Measurements from ENCODE around the gene TOM1L2.

TOM1L2 gene

GRCh38 chr17:17902376-17902775, 69.8 kb downstream of the TOM1L2 start:
- DNase-seq (ENCODE audit: low read depth in 1 of 2, low spot score in 1 of 2) = no peak

GRCh38 chr17:17900615-17901520, 71.3 kb downstream of the TOM1L2 start:
- DNase-seq (ENCODE audit: low read depth in 1 of 2, low spot score in 1 of 2) = no peak

- DNase-seq (ENCODE audit: low read depth in 1 of 2, low spot score in 1 of 2) = no peak
These were observed 72.7 kb downstream of the TOM1L2 start for GRCh38 chr17:17899486-17899885.

- no peak for DNase-seq (ENCODE audit: low read depth in 1 of 2, low spot score in 1 of 2)
These were observed 73.5 kb downstream of the TOM1L2 start for GRCh38 chr17:17898673-17899072.

- no peak for DNase-seq (ENCODE audit: low read depth in 1 of 2, low spot score in 1 of 2)
These were observed 74.8 kb downstream of the TOM1L2 start for GRCh38 chr17:17897442-17897841.

- no peak for DNase-seq (ENCODE audit: low read depth in 1 of 2, low spot score in 1 of 2)
These were observed 75.5 kb downstream of the TOM1L2 start for GRCh38 chr17:17896746-17897145.

GRCh38 chr17:17893801-17894644, 78.2 kb downstream of the TOM1L2 start:
- no peak for DNase-seq (ENCODE audit: low read depth in 1 of 2, low spot score in 1 of 2)

GRCh38 chr17:17892731-17893130, 79.5 kb downstream of the TOM1L2 start:
- no peak for DNase-seq (ENCODE audit: low read depth in 1 of 2, low spot score in 1 of 2)

- DNase-seq (ENCODE audit: low read depth in 1 of 2, low spot score in 1 of 2) = no peak
These were observed 80.2 kb downstream of the TOM1L2 start for GRCh38 chr17:17892009-17892408.

- peak in 1 of 2 donors; percentile 12 for DNase-seq (ENCODE audit: low read depth in 1 of 2, low spot score in 1 of 2)
These were observed 81.1 kb downstream of the TOM1L2 start for GRCh38 chr17:17890773-17891759.

GRCh38 chr17:17889922-17890321, 82.3 kb downstream of the TOM1L2 start:
- no peak for DNase-seq (ENCODE audit: low read depth in 1 of 2, low spot score in 1 of 2)

- DNase-seq (ENCODE audit: low read depth in 1 of 2, low spot score in 1 of 2) = no peak
These were observed 83.4 kb downstream of the TOM1L2 start for GRCh38 chr17:17888821-17889220.

- no peak for DNase-seq (ENCODE audit: low read depth in 1 of 2, low spot score in 1 of 2)
These were observed 83.8 kb downstream of the TOM1L2 start for GRCh38 chr17:17888371-17888770.

GRCh38 chr17:17887752-17888304, 84.4 kb downstream of the TOM1L2 start:
- DNase-seq (ENCODE audit: low read depth in 1 of 2, low spot score in 1 of 2) = no peak

- no peak for DNase-seq (ENCODE audit: low read depth in 1 of 2, low spot score in 1 of 2)
These were observed 85.5 kb downstream of the TOM1L2 start for GRCh38 chr17:17886726-17887125.

- no peak for DNase-seq (ENCODE audit: low read depth in 1 of 2, low spot score in 1 of 2)
These were observed 86.0 kb downstream of the TOM1L2 start for GRCh38 chr17:17886226-17886625.

- no peak for DNase-seq (ENCODE audit: low read depth in 1 of 2, low spot score in 1 of 2)
These were observed 87.5 kb downstream of the TOM1L2 start for GRCh38 chr17:17884391-17885357.

- no peak for DNase-seq (ENCODE audit: low read depth in 1 of 2, low spot score in 1 of 2)
These were observed 88.4 kb downstream of the TOM1L2 start for GRCh38 chr17:17883801-17884200.

GRCh38 chr17:17882082-17882581, 90.1 kb downstream of the TOM1L2 start:
- no peak for DNase-seq (ENCODE audit: low read depth in 1 of 2, low spot score in 1 of 2)

Measured in activated CD4-positive, alpha-beta T cell treated with anti-CD3 and anti-CD28 coated beads, Interleukin-2, amount 50 U/mL, for 24 hours (primary cell).